Left renal cortex interstitium (tissue), 4 donors: Measurements from ENCODE around the gene UMAD1. TPM values are rescaled to one million over a fixed set of nuclear protein-coding genes. Genes with fewer than 3 reads are reported as not detected.

Experiments
- DNase-seq, 4 donors: peaks; one replicate each; pipeline ENCODE4 v3.0.0-alpha.2; 2013; ENCODE audit warnings: low read depth in 4 of 4, low spot score in 2 of 4, missing footprints in 1 of 4
- polyA plus RNA-seq, 4 donors: library from polyadenylated mRNA; unstranded; fragments of 120-200 nt; gene quantifications; one replicate each; pipeline ENCODE4 v1.2.1, GENCODE V29; 2013; ENCODE audit not compliant: insufficient read length in 4 of 4

Gene UMAD1
- polyA plus RNA-seq, 4 donors: 18.0 to 22.2 (median 20.2) TPM

GRCh38 chr7:7718492-7718891 lies 77.9 kb downstream of the UMAD1 start, which contains the start of gene RPA3:
RPA3 (minus strand) TSS chr7:7718607; CDS start chr7:7640418, 78,189 bp downstream.
- DNase-seq: no peak

GRCh38 chr7:7719236-7719635 lies 78.7 kb downstream of the UMAD1 start:
- no peak for DNase-seq

GRCh38 chr7:7720193-7720592 lies 79.6 kb downstream of the UMAD1 start:
- no peak for DNase-seq

GRCh38 chr7:7720750-7721621 lies 80.4 kb downstream of the UMAD1 start:
- DNase-seq: no peak

GRCh38 chr7:7731732-7732131 lies 91.2 kb downstream of the UMAD1 start:
- DNase-seq: no peak

GRCh38 chr7:7732621-7733281 lies 92.2 kb downstream of the UMAD1 start:
- DNase-seq: no peak

GRCh38 chr7:7736671-7737070 lies 96.1 kb downstream of the UMAD1 start:
- no peak for DNase-seq

GRCh38 chr7:7737674-7738073 lies 97.1 kb downstream of the UMAD1 start:
- DNase-seq: no peak

- no peak for DNase-seq
These were observed 97.6 kb downstream of the UMAD1 start for GRCh38 chr7:7738177-7738576.

GRCh38 chr7:7738622-7739021 lies 98.1 kb downstream of the UMAD1 start:
- DNase-seq: no peak

GRCh38 chr7:7739204-7740036 lies 98.9 kb downstream of the UMAD1 start:
- DNase-seq: no peak

GRCh38 chr7:7740037-7740355 lies 99.4 kb downstream of the UMAD1 start:
- no peak for DNase-seq

- DNase-seq: no peak
These were observed 101.7 kb downstream of the UMAD1 start for GRCh38 chr7:7742223-7742622.

- DNase-seq: no peak
These were observed 104.7 kb downstream of the UMAD1 start for GRCh38 chr7:7745258-7745657.

GRCh38 chr7:7745966-7746365 lies 105.4 kb downstream of the UMAD1 start:
- no peak for DNase-seq

GRCh38 chr7:7746458-7746857 lies 105.9 kb downstream of the UMAD1 start:
- no peak for DNase-seq

GRCh38 chr7:7750571-7751242 lies 110.2 kb downstream of the UMAD1 start:
- DNase-seq: no peak

- DNase-seq: no peak
These were observed 110.9 kb downstream of the UMAD1 start for GRCh38 chr7:7751243-7752092.

GRCh38 chr7:7756577-7756976 lies 116.0 kb downstream of the UMAD1 start:
- no peak for DNase-seq

GRCh38 chr7:7757576-7757975 lies 117.0 kb downstream of the UMAD1 start:
- no peak for DNase-seq
